HG02610 (cell line): ENCODE measurements around the gene IQGAP1.
"Not testable (repeated sequence)": the region's sequence is repeated elsewhere in the genome, so short reads cannot be mapped to it uniquely, and the experiment has no call there.

ENCODE experiments used
- ATAC-seq: cut with Tn5 transposase; IDR thresholded peaks from one replicate; pipeline ENCODE4 v1.9.1; 2021; ENCODE audit warnings: mild to moderate bottlenecking, moderate library complexity; ENCODE audit not compliant: unreplicated experiment

Gene IQGAP1

GRCh38 chr15:90387534-90388461 is at the start of gene IQGAP1:
Gene IQGAP1 (plus strand): TSS chr15:90388242. CDS start chr15:90388342, 100 bp downstream.
- ATAC-seq = peak; percentile 92

- no peak for ATAC-seq
Observed at GRCh38 chr15:90338532-90338931, 49.5 kb upstream of the IQGAP1 start.

GRCh38 chr15:90340345-90340744 is 47.7 kb upstream of the IQGAP1 start:
- no peak for ATAC-seq

- ATAC-seq = no peak
Observed at GRCh38 chr15:90343302-90343790, 44.7 kb upstream of the IQGAP1 start.

GRCh38 chr15:90344662-90345061 is 43.4 kb upstream of the IQGAP1 start:
- no peak for ATAC-seq

GRCh38 chr15:90345857-90346256 is 42.2 kb upstream of the IQGAP1 start:
- ATAC-seq = no peak

- not testable (repeated sequence) for ATAC-seq
Observed at GRCh38 chr15:90347431-90348065, 40.5 kb upstream of the IQGAP1 start.

- no peak for ATAC-seq
Observed at GRCh38 chr15:90348456-90348855, 39.6 kb upstream of the IQGAP1 start.

GRCh38 chr15:90349072-90349471 is 39.0 kb upstream of the IQGAP1 start:
- ATAC-seq = no peak

GRCh38 chr15:90349821-90350220 is 38.2 kb upstream of the IQGAP1 start:
- ATAC-seq = no peak

GRCh38 chr15:90351479-90352106 is 36.4 kb upstream of the IQGAP1 start:
- ATAC-seq = no peak

- ATAC-seq = peak; percentile 99
Observed at GRCh38 chr15:90352107-90352893, 35.7 kb upstream of the IQGAP1 start, which contains the start of gene ZNF774. Gene ZNF774 (plus strand): TSS chr15:90352284. CDS start chr15:90354661, 2,377 bp downstream.

- no peak for ATAC-seq
Observed at GRCh38 chr15:90354986-90355385, 33.1 kb upstream of the IQGAP1 start.

GRCh38 chr15:90358124-90359033 is 29.7 kb upstream of the IQGAP1 start:
- ATAC-seq = no peak

GRCh38 chr15:90360746-90361145 is 27.3 kb upstream of the IQGAP1 start:
- ATAC-seq = no peak

GRCh38 chr15:90362936-90363212 is 25.2 kb upstream of the IQGAP1 start:
- no peak for ATAC-seq

GRCh38 chr15:90364251-90364650 is 23.8 kb upstream of the IQGAP1 start:
- no peak for ATAC-seq

- no peak for ATAC-seq
Observed at GRCh38 chr15:90365414-90366055, 22.5 kb upstream of the IQGAP1 start.

GRCh38 chr15:90367576-90367975 is 20.5 kb upstream of the IQGAP1 start:
- ATAC-seq = no peak
